PC-3 (cell line): ENCODE measurements around the gene ZNF420. TPM values are rescaled to one million over a fixed set of nuclear protein-coding genes. Genes with fewer than 3 reads are reported as not detected.
A peak's percentile ranks its signal among the peaks of the same experiment; 100 is the strongest.

Experiments used
- ATAC-seq: fragments of 200-7000 bp; cut with Tn5 transposase; 2 replicates; pipeline ENCODE4 v1.9.1; 2020; ENCODE audit warnings: mild to moderate bottlenecking, moderate library complexity
- Bru-seq: library from RNA; stranded (reverse); fragments of 400-500 nt; gene quantifications from one replicate; lab custom pipeline; 2021; lab: Mats Ljungman, UMichigan
- BruChase-seq, 2 experiments: library from RNA; stranded (reverse); fragments of 400-500 nt; gene quantifications; one replicate each; lab custom pipeline; 2021; lab: Mats Ljungman, UMichigan
- BruUV-seq: library from RNA; stranded (reverse); fragments of 400-500 nt; replicated peaks from 2 replicates; lab custom pipeline; 2021; lab: Mats Ljungman, UMichigan
- CTCF ChIA-PET: fragments of 300-600 bp; sonication (Branson Sonifier 250); formaldehyde crosslinking; loops from one replicate; lab custom pipeline; 2022; ENCODE audit warnings: antibody characterized with exemption; lab: Charles Lee
- POLR2A ChIA-PET: fragments of 300-600 bp; sonication (Branson Sonifier 250); formaldehyde crosslinking; loops from one replicate; lab custom pipeline; 2022; ENCODE audit warnings: antibody characterized with exemption; ENCODE audit not compliant: unreplicated experiment; lab: Charles Lee
- DNase-seq: peaks from one replicate; pipeline ENCODE4 v3.0.0-alpha.2; 2015
- H2AFZ ChIP-seq: fragments of 300-600 bp; sonication (generic); 2 replicates; pipeline ENCODE4 v1.6.0; 2016; ENCODE audit warnings: antibody characterized with exemption, low read length
- H3F3A ChIP-seq: fragments of 300-600 bp; sonication (generic); one replicate; pipeline ENCODE4 v1.6.0; 2017; ENCODE audit warnings: antibody characterized with exemption, low read length, control low read depth, mild to moderate bottlenecking; ENCODE audit not compliant: unreplicated experiment
- H3K27ac ChIP-seq: fragments of 300-600 bp; sonication (generic); 2 replicates; pipeline ENCODE4 v1.5.1; 2016; ENCODE audit warnings: mild to moderate bottlenecking, low read length
- H3K27me3 ChIP-seq: fragments of 300-600 bp; sonication (generic); 2 replicates; pipeline ENCODE4 v1.6.1; 2016; ENCODE audit warnings: low read length, mixed read lengths
- H3K36me3 ChIP-seq: fragments of 300-600 bp; sonication (generic); 2 replicates; pipeline ENCODE4 v1.6.1; 2016; ENCODE audit warnings: low read depth, mixed run types, low read length, mixed read lengths
- H3K4me1 ChIP-seq: fragments of 300-600 bp; sonication (generic); 2 replicates; pipeline ENCODE4 v1.5.1; 2016; ENCODE audit warnings: low read length; ENCODE audit not compliant: insufficient read depth
- H3K4me2 ChIP-seq: fragments of 300-600 bp; sonication (generic); 2 replicates; pipeline ENCODE4 v1.6.0; 2016; ENCODE audit warnings: low read length
- H3K4me3 ChIP-seq: fragments of 300-600 bp; sonication (generic); 2 replicates; pipeline ENCODE4 v1.5.1; 2016; ENCODE audit warnings: mild to moderate bottlenecking, low read length, mixed read lengths
- H3K79me2 ChIP-seq: fragments of 300-600 bp; sonication (generic); 2 replicates; pipeline ENCODE4 v1.6.1; 2017; ENCODE audit warnings: low read length, mixed read lengths
- H3K9ac ChIP-seq: fragments of 300-600 bp; sonication (generic); 2 replicates; pipeline ENCODE4 v1.6.0; 2016; ENCODE audit warnings: mild to moderate bottlenecking, low read length
- H3K9me2 ChIP-seq: fragments of 300-600 bp; sonication (generic); replicated peaks from 2 replicates; pipeline ENCODE4 v1.6.1; 2016; ENCODE audit warnings: mixed run types, low read length, mixed read lengths
- H3K9me3 ChIP-seq: fragments of 300-600 bp; sonication (generic); 2 replicates; pipeline ENCODE4 v1.6.1; 2016; ENCODE audit warnings: low read length, mixed read lengths
- H4K20me1 ChIP-seq: fragments of 300-600 bp; sonication (generic); 2 replicates; pipeline ENCODE4 v1.6.1; 2016; ENCODE audit warnings: low read length, mixed read lengths
- CTCF ChIP-seq: fragments of 300-600 bp; sonication (generic); conservative IDR thresholded peaks from 2 replicates; pipeline ENCODE4 v1.5.1; 2017; ENCODE audit warnings: antibody characterized with exemption, low read depth, mild to moderate bottlenecking, low read length
- EZH2 ChIP-seq: fragments of 300-600 bp; sonication (generic); IDR thresholded peaks from one replicate; pipeline ENCODE4 v1.6.1; 2017; ENCODE audit warnings: antibody characterized with exemption, mild to moderate bottlenecking, low read length; ENCODE audit not compliant: unreplicated experiment
- EZH2phosphoT487 ChIP-seq: fragments of 300-600 bp; sonication (generic); IDR thresholded peaks from 2 replicates; pipeline ENCODE4 v1.6.1; 2018; ENCODE audit warnings: mild to moderate bottlenecking, antibody characterized with exemption, low read length, borderline replicate concordance
- intact Hi-C: fragments of 100-400 bp; cut with micrococcal nuclease; formaldehyde crosslinking; loops from 2 replicates; pipeline ENCODE4 v1.9.0; 2023
- long read RNA-seq: library from polyadenylated mRNA; unstranded; transcript quantifications from one replicate; pipeline ENCODE4 v2.0.0, GENCODE V29; 2021; ENCODE audit not compliant: unreplicated experiment
- total RNA-seq: library from RNA; depleted of rRNA; stranded (reverse); fragments of >200 nt; gene quantifications from 2 replicates; pipeline ENCODE4 v1.2.3, GENCODE V29; 2014; rRNA removed

Gene ZNF420
- total RNA-seq (2.3 and 3.8 TPM in 2 replicates), Bru-seq, nascent RNA (percentile 54 among the genes with signal in this experiment), BruChase-seq, experiment 1, labeled RNA remaining after a 6-hour chase (percentile 49 among the genes with signal in this experiment), BruChase-seq, experiment 2, labeled RNA remaining after a 2-hour chase (percentile 61 among the genes with signal in this experiment)
- long read RNA-seq, transcript ZNF420-202 (5 exons, 3,535 nt): major isoform, 19 of 30 reads
- long read RNA-seq, partial matches to known transcripts: 1 of 30 reads
- long read RNA-seq, other reads (novel, unspliced or antisense): 10 of 30 reads

GRCh38 chr19:37077934-37078716 lies at the start of gene ZNF420:
Gene ZNF420 (plus strand): TSS chr19:37078433. CDS start chr19:37089119, 10,686 bp downstream.
- H3K79me2 ChIP-seq: peaks cover 20% of the 10 kb centered on the region
- H3K27me3 ChIP-seq: no peaks in the 10 kb centered on the region
- no peaks in the 10 kb centered on the region for H4K20me1 ChIP-seq
- H3K9me3 ChIP-seq: peaks cover 12% of the 10 kb centered on the region; the same call in 1 of the 2 replicates
- H3K9me2 ChIP-seq: no peaks in the 10 kb centered on the region
- peaks cover 9% of the 10 kb centered on the region for H3K36me3 ChIP-seq
- peak within 1 kb of the TSS; percentile 81 for H3K4me2 ChIP-seq
- POLR2A ChIA-PET: interaction anchor here (0.6 kb wide), 1 partner anchor 228 kb away, joined by 3 read pairs; no protein-coding TSS in a partner anchor
- no peak within 1 kb of the TSS for H3K27ac ChIP-seq
- no peak for TF ChIP-seq EZH2
- no TSS peak for BruUV-seq
- CTCF ChIA-PET: no interaction called here
- DNase-seq (peak; percentile 84), ATAC-seq (peak; percentile 95)
- no peaks in the 10 kb centered on the region for H3K4me1 ChIP-seq
- peak within 1 kb of the TSS; percentile 76 for H3K9ac ChIP-seq
- peak within 1 kb of the TSS; percentile 86 for H3K4me3 ChIP-seq
- peak within 1 kb of the TSS; percentile 93 for H2AFZ ChIP-seq
- intact Hi-C loops: no loop called here
- no peaks in the 10 kb centered on the region for H3F3A ChIP-seq

GRCh38 chr19:37045140-37045539 lies 33.1 kb upstream of the ZNF420 start:
- Histone ChIP-seq H3K9ac (no peak overlapping the region), H3K36me3 (no peaks in the 10 kb centered on the region), H3K4me3 (no peak overlapping the region), H4K20me1 (no peaks in the 10 kb centered on the region), H3K9me2 (no peaks in the 10 kb centered on the region), H3K27ac (no peak overlapping the region), H3K79me2 (no peaks in the 10 kb centered on the region), H3F3A (no peaks in the 10 kb centered on the region), H2AFZ (no peak overlapping the region), H3K27me3 (no peaks in the 10 kb centered on the region), H3K9me3 (no peaks in the 10 kb centered on the region), H3K4me1 (no peaks in the 10 kb centered on the region), H3K4me2 (no peak overlapping the region)
- ChIA-PET CTCF (no interaction called here), POLR2A (no interaction called here)
- no peak for DNase-seq
- intact Hi-C loops: no loop called here
- TF ChIP-seq EZH2 (no peak), EZH2phosphoT487 (no peak), CTCF (no peak)
- no peak for ATAC-seq
- BruUV-seq: no TSS peak

GRCh38 chr19:37055330-37055729 lies 22.9 kb upstream of the ZNF420 start:
- Histone ChIP-seq H3K27ac (no peak overlapping the region), H3K36me3 (no peaks in the 10 kb centered on the region), H3K79me2 (no peaks in the 10 kb centered on the region), H3K9me3 (no peaks in the 10 kb centered on the region), H3K4me3 (no peak overlapping the region), H3K9ac (no peak overlapping the region), H3K4me1 (no peaks in the 10 kb centered on the region), H3K4me2 (no peak overlapping the region), H3F3A (no peaks in the 10 kb centered on the region), H2AFZ (no peak overlapping the region), H3K9me2 (no peaks in the 10 kb centered on the region), H3K27me3 (no peaks in the 10 kb centered on the region), H4K20me1 (no peaks in the 10 kb centered on the region)
- POLR2A ChIA-PET: no interaction called here
- DNase-seq (no peak), ATAC-seq (no peak)
- TF ChIP-seq CTCF: no peak
- intact Hi-C loops: no loop called here
- CTCF ChIA-PET: no interaction called here
- no TSS peak for BruUV-seq
